HG03066 (cell line): ENCODE measurements around the gene VPS51.

Experiments
- ATAC-seq: cut with Tn5 transposase; IDR thresholded peaks from one replicate; pipeline ENCODE4 v1.9.1; 2021; ENCODE audit warnings: low read depth; ENCODE audit not compliant: unreplicated experiment

VPS51 gene

GRCh38 chr11:65160643-65161042 is 64.6 kb downstream of the VPS51 start:
- ATAC-seq, result no peak
